SJSA1 (cell line): ENCODE measurements around the gene NOTCH3. TPM values are rescaled to one million over a fixed set of nuclear protein-coding genes. Genes with fewer than 3 reads are reported as not detected.

Experiments
- DNase-seq, 2 experiments: peaks; one replicate each; pipeline ENCODE4 v3.0.0-alpha.2; 2015 to 2020; ENCODE audit warnings: low spot score in 2 of 2, low read depth in 1 of 2
- H3K27ac ChIP-seq: fragments of 250-450 bp; sonication (Bioruptor Pico); 2 replicates; pipeline ENCODE4 v1.5.1; 2020; ENCODE audit warnings: mild to moderate bottlenecking, moderate library complexity
- H3K27me3 ChIP-seq: fragments of 250-450 bp; sonication (Bioruptor Pico); replicated peaks from 2 replicates; pipeline ENCODE4 v1.5.1; 2020; ENCODE audit warnings: mild to moderate bottlenecking, moderate library complexity
- H3K36me3 ChIP-seq: fragments of 250-450 bp; sonication (Bioruptor Pico); 2 replicates; pipeline ENCODE4 v1.5.1; 2020; ENCODE audit warnings: mild to moderate bottlenecking
- H3K4me1 ChIP-seq: fragments of 250-450 bp; sonication (Bioruptor Pico); replicated peaks from 2 replicates; pipeline ENCODE4 v1.6.1; 2021; ENCODE audit warnings: mild to moderate bottlenecking
- H3K4me3 ChIP-seq: fragments of 250-450 bp; sonication (Bioruptor Pico); 2 replicates; pipeline ENCODE4 v1.5.1; 2020; ENCODE audit warnings: mild to moderate bottlenecking
- H3K9me3 ChIP-seq: fragments of 250-450 bp; sonication (Bioruptor Pico); replicated peaks from 2 replicates; pipeline ENCODE4 v1.5.1; 2020; ENCODE audit warnings: mild to moderate bottlenecking
- total RNA-seq: library from RNA; depleted of rRNA; stranded (reverse); fragments of >200 nt; shearing (Covaris generic); gene quantifications from 2 replicates; pipeline ENCODE4 v1.2.3, GENCODE V29; 2014; rRNA removed

NOTCH3 gene
- 25.4 and 33.1 TPM in 2 replicates for total RNA-seq

DNA sequence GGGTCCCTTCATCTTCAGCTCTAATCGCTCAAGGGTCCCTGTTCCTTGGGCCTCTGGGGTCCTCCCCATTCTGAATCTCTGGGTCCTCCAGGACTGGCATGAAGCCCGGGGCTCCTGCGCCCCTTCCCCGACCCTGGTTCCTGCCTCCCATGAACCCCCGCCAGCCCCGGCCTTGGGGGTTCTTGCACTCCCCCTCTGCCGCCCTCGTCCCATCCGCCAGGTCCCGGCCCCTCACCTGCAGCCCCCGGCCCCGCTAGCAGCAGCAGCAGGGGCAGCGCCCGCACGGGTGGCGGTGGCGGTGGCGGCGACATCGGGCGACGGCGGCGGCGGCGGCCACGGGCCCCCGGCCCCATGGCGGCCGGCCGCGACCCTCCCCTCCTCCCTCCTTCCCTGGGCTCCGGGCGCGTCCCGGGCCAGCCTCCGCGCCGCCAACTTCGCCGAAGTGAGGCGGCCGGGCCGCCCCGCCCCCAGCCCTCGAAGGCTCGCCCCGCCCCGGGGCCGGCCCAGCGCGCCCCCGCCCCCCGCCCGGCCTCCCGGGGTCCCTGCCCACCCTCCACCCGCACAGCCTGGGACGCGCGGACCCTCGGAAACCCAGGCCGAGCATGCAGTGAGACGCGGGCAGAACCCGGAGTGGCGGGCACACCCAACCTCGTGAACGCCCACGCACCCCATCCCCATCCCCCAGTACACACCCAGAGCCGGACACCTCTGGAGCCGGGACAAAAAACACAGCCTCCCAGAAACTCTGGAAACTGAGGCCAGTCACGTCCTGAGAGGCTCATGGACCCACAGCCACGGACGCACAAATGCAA, at the start of gene NOTCH3:
NOTCH3 (minus strand) TSS at position 443 of the 812 bp plus-strand sequence; CDS start at position 353, 90 bp downstream.
- peaks cover 21% of the 10 kb centered on the region for H3K4me1 ChIP-seq
- peaks cover 23% of the 10 kb centered on the region for H3K36me3 ChIP-seq
- no peaks in the 10 kb centered on the region; the same call in 1 of the 2 replicates for H3K9me3 ChIP-seq
- H3K27me3 ChIP-seq: no peaks in the 10 kb centered on the region
- peak within 1 kb of the TSS; percentile 21; the same call in 1 of the 2 replicates for H3K27ac ChIP-seq
- peak within 1 kb of the TSS; percentile 79 for H3K4me3 ChIP-seq
- DNase-seq: no peak

GRCh38 chr19:15250640-15250993, 49.8 kb upstream of the NOTCH3 start:
- H3K4me3 ChIP-seq: no peak overlapping the region
- H3K27ac ChIP-seq: peak overlapping the region; percentile 99
- H3K9me3 ChIP-seq: no peaks in the 10 kb centered on the region
- H3K27me3 ChIP-seq: no peaks in the 10 kb centered on the region
- H3K4me1 ChIP-seq: peaks cover 71% of the 10 kb centered on the region
- peaks cover 79% of the 10 kb centered on the region for H3K36me3 ChIP-seq
- no peak for DNase-seq

- Histone ChIP-seq H3K27me3 (no peaks in the 10 kb centered on the region), H3K36me3 (peaks cover 79% of the 10 kb centered on the region), H3K4me1 (peaks cover 71% of the 10 kb centered on the region), H3K27ac (peak overlapping the region; percentile 99), H3K9me3 (no peaks in the 10 kb centered on the region), H3K4me3 (no peak overlapping the region)
- peak; percentile 97 to 98 for DNase-seq
Measured at GRCh38 chr19:15249972-15250639, 49.3 kb upstream of the NOTCH3 start.

GRCh38 chr19:15249528-15249874, 48.7 kb upstream of the NOTCH3 start:
- Histone ChIP-seq H3K27ac (peak overlapping the region; percentile 99), H3K4me3 (no peak overlapping the region), H3K4me1 (peaks cover 71% of the 10 kb centered on the region), H3K9me3 (no peaks in the 10 kb centered on the region), H3K27me3 (no peaks in the 10 kb centered on the region), H3K36me3 (peaks cover 79% of the 10 kb centered on the region)
- no peak for DNase-seq

DNA sequence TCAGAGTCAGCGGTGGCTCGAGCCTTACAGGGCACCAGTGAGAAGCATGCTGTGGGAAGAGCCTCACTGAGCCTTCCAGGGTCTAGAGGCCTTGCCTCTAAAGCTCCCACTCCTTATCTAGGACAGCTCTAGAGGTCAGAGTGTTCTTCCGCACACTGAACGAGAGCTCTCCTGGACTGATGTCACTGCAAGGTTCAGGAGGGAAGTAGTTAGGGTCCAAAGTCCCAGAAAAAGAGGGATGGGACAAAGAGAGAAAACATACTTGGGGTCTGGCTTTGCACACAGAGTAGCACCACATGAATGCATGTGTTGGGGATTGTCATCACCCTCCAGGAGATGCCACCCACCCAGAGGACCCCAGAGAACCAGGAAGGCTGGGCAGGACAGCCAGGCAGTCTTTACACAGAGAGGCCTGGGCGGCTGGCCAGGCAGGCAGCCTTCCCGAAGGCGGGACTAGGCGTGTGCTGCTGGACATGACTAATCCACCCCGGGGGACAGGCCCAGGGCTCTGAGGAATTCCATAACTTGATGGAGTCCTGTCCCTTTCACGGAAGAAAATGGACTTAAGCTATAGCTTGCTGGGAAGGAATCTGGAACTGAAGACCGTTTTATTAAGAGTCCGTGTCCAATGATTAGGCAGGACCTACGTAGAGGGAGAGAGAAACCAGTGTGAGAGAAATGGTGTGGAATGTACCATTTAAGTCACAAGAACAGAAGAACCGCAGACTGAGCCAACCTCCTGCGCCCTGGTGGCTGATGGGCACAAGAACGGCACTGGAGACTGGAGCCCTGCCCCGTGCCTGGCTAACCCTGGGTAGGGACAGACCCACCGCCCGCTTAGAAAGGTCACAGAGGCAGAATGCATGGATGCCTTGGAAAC, 48.1 kb upstream of the NOTCH3 start:
- no peak overlapping the region for H3K4me3 ChIP-seq
- H3K4me1 ChIP-seq: peaks cover 71% of the 10 kb centered on the region
- H3K27me3 ChIP-seq: no peaks in the 10 kb centered on the region
- no peaks in the 10 kb centered on the region for H3K9me3 ChIP-seq
- peak; percentile 95 for DNase-seq
- peaks cover 75% of the 10 kb centered on the region for H3K36me3 ChIP-seq
- peak overlapping the region; percentile 99 for H3K27ac ChIP-seq

DNA sequence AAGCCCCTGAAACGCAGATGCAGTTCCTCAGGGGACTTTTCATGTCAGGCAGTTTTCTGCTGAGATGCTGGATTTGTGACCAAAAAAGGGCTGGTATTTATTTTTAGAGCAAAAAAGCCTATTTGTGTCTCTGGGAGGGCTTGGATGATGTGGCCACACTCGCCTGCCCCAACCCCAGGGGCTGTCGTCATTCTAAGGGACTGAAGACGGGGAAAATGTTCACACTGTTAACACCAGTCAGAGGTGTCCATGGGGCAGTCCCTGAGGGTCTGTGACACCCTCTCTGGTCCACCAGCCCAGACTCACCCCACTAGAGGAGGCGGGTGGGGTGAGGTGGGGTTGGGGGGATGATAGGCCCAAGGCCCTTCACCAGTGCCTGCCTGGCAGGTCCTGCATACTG, 47.3 kb upstream of the NOTCH3 start:
- Histone ChIP-seq H3K27ac (peak overlapping the region; percentile 99), H3K36me3 (peaks cover 75% of the 10 kb centered on the region), H3K4me3 (no peak overlapping the region), H3K4me1 (peaks cover 65% of the 10 kb centered on the region), H3K9me3 (no peaks in the 10 kb centered on the region), H3K27me3 (no peaks in the 10 kb centered on the region)
- DNase-seq: peak; percentile 71 to 74

GRCh38 chr19:15247107-15248014, 46.6 kb upstream of the NOTCH3 start:
- Histone ChIP-seq H3K9me3 (no peaks in the 10 kb centered on the region), H3K36me3 (peaks cover 71% of the 10 kb centered on the region), H3K27ac (peak overlapping the region; percentile 99), H3K4me3 (no peak overlapping the region), H3K4me1 (peaks cover 58% of the 10 kb centered on the region), H3K27me3 (no peaks in the 10 kb centered on the region)
- no peak for DNase-seq

GRCh38 chr19:15246198-15246481, 45.3 kb upstream of the NOTCH3 start:
- Histone ChIP-seq H3K9me3 (no peaks in the 10 kb centered on the region), H3K4me1 (peaks cover 46% of the 10 kb centered on the region), H3K27me3 (no peaks in the 10 kb centered on the region), H3K36me3 (peaks cover 74% of the 10 kb centered on the region), H3K27ac (no peak overlapping the region), H3K4me3 (no peak overlapping the region)
- DNase-seq: no peak

DNA sequence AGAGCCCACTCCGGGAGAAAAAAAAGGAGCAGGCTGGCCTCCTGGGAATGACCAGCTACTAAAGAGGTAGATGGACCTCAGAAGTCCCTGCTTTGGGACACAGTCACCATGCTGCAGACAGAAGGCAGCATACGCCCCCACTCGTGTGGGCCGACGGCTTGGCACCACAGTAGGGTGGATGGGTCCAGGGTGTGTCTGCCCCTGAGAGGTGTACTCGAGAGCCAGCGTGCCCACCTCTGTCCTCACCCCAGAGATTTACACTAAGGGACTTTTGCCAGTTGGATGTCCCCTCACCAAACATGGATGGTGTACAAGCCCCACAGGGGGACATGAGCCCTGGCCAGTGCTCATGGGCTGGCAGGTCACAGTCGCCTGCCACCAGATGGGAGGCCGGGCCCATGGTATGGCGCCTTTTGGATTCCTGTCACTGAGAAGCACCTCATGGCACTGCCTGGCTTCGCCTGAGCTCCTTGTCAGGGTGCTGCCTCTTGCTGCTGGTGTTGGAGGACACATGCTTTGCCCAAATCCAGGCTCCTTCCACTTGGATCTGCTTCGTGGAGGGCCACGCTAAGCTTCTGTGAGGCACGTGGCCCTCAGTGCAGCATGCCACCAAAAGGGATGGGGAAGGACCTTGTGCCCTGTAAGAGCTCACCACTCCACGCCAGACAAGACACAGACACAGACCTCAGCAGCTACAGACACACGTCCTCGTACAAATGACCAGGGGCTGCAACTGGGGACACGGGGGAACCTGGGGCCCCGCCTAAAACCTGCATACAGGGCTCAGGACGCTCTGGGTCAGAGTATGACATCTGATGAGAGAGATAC, 44.8 kb upstream of the NOTCH3 start:
- no peaks in the 10 kb centered on the region for H3K27me3 ChIP-seq
- no peak for DNase-seq
- no peaks in the 10 kb centered on the region for H3K9me3 ChIP-seq
- peaks cover 79% of the 10 kb centered on the region for H3K36me3 ChIP-seq
- no peak overlapping the region for H3K27ac ChIP-seq
- peaks cover 40% of the 10 kb centered on the region for H3K4me1 ChIP-seq
- H3K4me3 ChIP-seq: no peak overlapping the region

DNA sequence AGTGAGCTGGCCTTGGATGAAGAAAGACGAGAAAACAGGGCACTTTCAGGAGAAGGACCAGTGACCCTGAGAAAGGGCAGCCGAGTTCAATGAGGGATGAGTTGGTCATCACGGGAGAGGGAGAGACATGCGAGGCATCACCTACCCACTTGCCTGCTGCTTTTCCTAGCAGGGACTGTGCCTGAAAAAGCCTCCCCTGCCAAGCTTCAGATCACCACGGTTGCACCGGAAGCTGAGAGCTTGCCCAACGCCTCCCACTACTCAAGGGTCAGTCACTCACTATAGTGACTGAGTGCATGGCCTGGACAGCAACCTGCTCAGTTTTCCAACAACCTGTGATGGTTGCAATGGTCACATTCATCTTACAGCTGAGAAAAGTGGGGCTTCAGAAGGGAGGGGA, 44.0 kb upstream of the NOTCH3 start:
- H3K27me3 ChIP-seq: no peaks in the 10 kb centered on the region
- no peaks in the 10 kb centered on the region for H3K9me3 ChIP-seq
- no peak overlapping the region for H3K27ac ChIP-seq
- H3K4me3 ChIP-seq: no peak overlapping the region
- peaks cover 87% of the 10 kb centered on the region for H3K36me3 ChIP-seq
- H3K4me1 ChIP-seq: peaks cover 32% of the 10 kb centered on the region
- no peak for DNase-seq

DNA sequence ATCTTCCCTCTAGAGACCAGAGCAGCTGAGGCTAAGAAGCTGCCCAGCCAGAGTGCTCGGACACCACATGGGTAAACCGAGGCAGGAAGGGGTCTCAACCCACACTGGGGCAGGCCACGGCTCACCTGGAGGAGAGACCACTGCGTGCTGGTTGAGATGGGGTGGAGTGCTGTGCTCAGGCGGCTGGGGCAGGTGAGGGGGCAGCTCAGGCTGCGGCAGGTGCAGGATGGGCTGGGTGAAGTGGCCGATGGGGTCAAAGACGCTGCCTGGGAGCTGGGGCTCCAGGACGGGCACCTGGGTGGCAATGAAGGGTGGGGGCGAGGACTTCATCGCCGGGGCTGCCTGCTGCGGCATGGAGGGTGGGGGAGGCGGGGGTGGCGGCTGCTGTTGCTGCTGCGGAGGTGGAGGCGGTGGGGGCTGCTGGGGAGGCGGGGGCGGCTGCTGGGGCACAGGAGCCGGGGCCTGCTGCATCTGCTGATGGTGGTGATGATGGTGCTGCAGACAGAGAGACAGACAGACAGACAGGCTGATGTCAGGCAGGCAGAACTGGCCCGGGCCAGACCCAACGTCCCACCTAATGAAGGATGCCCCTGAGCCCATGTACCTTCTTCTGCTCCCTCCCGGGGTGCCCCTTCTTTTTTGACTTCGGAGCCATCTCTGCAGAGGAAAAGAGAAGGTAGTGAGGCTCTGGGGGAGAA, 43.5 kb upstream of the NOTCH3 start:
- no peaks in the 10 kb centered on the region for H3K9me3 ChIP-seq
- DNase-seq: no peak
- H3K4me1 ChIP-seq: peaks cover 27% of the 10 kb centered on the region
- no peak overlapping the region for H3K27ac ChIP-seq
- no peak overlapping the region for H3K4me3 ChIP-seq
- H3K36me3 ChIP-seq: peaks cover 89% of the 10 kb centered on the region
- H3K27me3 ChIP-seq: no peaks in the 10 kb centered on the region
